GM18511 (cell line): ENCODE data around the gene ESAM.
A peak's percentile ranks its signal among the peaks of the same experiment; 100 is the strongest.

Experiments used
- ATAC-seq: cut with Tn5 transposase; IDR thresholded peaks from one replicate; pipeline ENCODE4 v1.9.1; 2021; ENCODE audit warnings: mild to moderate bottlenecking, moderate library complexity; ENCODE audit not compliant: unreplicated experiment

The ESAM gene

DNA sequence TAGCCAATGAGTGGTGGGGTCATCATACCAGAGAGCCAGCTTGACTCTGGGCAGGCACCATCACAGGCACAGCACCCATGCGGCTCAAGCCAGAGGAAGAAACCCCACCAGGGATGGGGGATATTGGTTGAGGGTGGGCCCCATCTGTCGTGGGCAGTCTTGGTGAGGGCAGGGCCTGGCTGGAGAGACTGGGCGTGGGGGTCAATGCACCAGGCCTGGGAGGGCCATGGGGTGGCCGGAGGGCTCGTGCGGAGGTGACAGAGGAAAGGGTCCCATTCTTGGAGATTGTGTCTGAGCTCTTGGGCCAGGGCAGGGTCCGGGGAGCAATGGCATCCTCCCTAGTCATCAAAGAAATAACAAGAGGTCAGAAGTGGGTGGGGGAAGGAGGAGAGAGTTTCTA lies 8.5 kb downstream of the ESAM start:
- no peak for ATAC-seq

DNA sequence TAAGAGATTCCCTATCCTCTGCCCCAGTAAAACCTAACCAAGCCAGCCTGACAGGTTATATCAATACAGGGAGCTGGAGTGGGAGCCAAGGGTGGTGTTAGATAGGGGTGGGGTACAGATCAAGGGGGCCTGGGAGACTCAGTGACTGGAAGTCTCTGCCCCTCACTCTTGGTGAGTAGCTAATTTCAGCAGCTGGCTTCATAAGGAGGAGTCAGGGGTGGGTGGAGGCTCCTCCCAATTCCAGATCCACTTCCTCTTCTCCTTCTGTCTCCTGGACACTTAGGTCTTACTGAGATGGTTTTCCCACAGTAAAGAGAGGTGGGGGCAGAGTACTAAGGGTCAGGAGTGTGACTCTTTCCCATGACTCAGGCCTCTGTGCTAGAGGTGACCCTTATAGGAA lies 8.9 kb downstream of the ESAM start:
- ATAC-seq = no peak

DNA sequence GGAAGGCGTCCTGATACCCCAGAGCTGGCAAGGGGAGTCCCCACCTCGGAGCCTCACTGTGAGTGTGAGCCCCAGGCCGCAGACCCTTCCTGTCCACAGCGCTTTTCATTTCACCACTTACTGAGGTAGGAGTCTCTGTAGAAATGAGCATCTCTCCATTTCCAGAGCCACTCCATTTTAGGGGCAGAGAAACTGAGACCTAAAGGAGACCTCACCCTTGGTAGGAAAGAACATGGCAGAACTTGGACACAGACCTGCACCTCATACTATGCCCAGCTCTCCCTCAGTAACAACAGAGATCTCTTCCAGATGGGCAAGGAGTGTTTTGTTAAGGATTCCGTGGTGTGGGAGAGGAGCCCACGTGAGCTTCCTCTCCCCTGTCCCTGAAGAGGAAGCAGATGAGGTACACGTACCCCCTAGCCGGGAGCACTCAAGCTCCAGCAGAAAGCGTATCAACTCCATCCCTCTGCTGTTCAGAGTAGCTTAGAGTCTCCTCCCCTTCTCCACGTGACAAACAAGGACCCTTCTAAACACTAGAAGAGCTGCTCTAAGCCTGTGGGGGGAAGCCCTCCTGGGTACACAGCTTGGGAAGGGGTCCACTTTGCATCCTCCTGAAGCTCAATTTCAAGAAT lies 9.5 kb downstream of the ESAM start:
- no peak for ATAC-seq

DNA sequence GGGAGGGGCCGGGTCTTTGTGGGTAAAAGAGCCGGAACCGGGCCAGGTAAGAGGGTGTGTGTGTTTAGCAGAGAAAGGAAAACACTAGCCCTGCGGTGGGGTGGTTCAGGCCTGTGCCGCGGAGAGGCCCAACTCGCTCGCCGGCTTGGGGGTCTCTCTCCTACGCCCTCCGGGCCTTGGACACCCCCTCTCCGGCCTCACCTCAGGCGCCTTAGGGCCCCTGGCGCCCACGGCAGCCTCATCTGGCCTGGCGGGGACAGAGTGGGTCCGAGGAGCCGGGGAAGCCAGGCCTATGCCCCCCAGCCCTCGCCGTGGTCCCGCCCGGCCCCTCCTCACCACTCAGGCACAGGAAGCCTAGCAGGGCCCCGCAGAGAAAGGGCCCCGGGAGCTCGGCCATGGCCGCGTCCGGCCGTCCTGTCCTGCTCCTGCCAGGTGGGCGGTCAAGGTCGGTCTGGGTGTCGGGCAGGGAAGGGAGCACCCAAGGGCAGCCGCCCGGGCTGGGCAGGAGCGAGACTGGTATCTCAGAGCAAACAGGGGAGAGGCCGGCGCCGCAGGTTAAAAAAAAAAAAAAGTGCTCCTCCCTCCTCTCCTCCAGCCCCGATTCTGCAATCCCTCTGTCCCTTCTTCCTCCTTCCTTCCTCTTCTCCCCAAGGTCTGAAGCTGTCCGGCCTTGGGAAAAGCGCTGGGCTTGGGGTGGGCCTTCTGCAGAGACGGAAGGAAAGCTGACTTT lies 10.2 kb downstream of the ESAM start, which contains the start of gene VSIG2:
TSS of gene VSIG2 (minus strand) at position 515 of the 730 bp plus-strand sequence. CDS start at position 397, 118 bp downstream.
- ATAC-seq = no peak

DNA sequence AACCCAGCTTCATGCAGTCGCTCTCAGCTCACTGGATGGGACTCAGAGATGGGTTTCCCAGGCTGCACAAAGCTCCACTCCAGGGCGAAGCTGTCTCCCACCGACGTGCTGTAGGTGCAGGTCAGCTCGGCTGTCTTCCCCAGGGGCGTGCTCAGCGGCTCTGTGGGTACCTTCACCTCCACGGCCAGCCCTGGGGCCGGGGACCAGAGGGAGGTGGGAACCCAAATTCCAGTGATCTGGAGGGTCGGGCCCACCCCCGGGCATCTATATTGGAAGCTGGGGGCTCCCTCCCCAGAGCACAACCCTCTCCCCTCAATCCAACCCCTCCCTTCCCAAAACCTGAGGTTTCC lies 10.7 kb downstream of the ESAM start:
- no peak for ATAC-seq

DNA sequence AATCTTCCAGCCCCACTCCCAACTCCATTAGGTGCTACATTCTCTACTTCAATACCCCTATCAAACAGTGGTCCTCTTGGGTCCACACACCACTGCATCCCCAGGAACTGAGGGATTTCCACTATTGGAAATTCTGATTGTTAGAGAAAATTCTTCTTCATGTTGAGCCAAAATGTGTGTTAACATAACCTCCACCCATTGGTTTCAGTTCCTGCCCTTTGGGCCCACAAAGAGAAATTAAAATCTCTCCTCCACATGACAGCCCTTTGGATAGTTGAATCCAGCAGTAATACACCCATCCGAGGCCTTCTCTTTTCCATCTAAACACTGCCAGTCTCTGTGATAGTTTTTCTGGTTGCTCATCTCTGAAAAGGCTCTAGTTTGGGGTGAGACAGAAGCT lies 12.2 kb downstream of the ESAM start:
- no peak for ATAC-seq

DNA sequence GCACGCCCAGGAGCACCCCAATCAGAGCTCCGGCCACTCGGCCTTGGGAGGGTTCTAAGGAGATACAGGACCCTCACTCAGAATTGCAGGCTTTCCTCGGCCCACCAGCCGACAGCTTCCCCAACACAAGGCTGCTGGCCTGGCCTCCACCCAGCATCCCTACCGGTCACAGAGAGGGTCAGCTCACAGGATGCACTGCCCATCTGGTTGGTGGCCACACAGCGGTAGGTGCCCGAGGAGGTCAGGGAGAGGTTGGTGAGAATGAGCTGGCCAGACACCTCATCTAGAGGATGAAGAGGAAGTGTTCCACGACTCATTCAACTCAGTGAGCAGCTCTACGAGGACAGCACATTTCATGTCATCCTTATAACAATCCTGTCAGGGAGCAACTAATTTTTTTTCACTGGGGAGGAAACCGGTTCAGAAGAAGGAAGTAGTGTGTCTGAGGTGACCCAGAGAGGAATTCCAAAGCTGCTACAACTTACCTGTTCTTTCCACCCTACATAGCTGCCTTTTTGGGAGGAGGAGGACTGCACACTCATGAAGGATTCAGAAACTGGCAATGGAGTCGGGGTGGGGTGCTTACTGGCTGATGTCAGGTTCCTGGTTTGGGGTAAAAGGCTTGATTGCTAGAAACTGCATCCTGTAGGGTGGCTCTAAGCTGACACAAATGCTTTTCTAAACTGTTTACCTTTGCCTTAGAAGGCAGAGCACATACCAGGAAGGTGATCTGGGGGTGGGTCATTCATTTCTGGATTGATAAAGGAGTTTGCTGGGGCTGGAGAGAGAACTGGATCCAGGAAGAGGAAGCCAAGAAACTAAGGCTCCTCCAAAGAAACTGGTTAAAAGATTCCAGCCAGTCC lies 13.4 kb downstream of the ESAM start:
- no peak for ATAC-seq

DNA sequence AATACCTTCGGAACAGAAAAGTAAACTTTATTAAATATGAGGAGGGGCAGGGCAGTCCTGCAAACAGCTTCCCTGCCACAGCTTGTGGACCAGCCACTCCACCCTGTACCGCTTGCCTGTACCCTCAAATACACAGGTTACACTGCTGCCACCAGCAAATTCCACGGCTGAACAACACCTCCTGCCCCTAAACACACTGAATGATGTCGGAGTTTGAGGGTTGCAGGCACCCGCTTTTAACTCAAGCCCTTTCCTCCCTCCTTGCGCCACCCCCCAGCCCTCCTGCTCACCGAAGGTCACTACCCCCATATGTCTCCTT lies 14.0 kb downstream of the ESAM start:
- no peak for ATAC-seq

DNA sequence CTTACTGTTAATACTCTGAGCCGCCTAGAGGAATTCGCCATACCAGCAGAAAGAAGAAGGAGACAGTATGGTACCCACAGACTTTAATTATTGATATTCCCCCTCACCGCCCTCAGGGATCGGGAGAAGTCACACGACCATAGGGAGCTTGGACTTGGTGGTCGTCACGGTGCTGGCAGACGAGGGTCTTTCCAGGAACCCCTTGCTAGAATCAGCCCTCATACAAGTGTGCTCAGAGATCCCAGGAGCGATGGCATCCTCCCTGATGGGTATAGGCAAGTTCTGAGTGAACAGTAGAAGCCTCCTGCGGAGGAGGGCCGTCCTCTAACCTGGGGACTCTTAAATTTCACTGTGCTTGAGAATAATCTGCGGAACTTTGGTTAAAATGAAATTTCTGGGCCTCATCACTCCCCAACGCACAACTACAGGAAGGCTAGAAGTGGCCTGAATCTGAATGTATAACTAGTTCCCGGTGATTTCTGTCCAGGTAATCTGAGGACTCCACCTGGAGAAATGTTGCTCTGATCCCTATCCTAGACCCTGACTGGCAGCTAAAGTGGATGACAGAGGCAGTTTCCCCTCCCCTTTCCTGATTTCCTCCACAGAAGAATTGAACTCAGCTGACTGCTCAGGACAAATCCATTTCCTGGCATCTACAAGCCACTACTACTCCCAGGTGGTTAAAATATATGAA lies 14.5 kb downstream of the ESAM start:
- ATAC-seq = no peak

DNA sequence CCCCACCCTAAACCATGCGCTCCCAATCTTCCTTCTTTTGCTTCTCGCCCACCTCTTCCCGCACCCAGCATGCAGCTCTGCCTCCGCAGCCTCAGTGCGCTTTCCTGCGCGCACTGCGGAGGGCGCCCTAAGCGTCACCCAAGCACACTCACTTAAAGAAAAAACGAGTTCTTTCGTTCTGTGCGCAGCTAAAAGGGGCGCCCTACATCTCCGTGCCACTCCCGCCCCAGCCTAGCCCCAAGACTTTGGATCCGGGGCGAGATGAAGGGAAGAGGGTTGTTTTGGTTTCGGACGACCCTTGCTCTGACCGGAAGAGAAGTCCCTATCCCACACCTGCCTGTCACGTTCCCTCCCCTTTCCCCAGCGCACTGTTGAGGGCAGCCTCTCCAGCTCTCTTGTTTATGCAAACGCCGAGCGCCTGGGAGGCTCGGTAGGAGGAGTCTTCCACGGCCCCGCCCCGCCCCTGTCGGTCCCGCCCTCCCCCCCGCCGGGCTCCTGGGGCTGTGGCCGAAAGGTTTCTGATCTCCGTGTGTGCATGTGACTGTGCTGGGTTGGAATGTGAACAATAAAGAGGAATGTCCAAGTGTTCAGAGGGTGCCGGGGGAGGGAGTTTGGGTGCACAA lies 15.4 kb downstream of the ESAM start:
- peak; percentile 93 for ATAC-seq

DNA sequence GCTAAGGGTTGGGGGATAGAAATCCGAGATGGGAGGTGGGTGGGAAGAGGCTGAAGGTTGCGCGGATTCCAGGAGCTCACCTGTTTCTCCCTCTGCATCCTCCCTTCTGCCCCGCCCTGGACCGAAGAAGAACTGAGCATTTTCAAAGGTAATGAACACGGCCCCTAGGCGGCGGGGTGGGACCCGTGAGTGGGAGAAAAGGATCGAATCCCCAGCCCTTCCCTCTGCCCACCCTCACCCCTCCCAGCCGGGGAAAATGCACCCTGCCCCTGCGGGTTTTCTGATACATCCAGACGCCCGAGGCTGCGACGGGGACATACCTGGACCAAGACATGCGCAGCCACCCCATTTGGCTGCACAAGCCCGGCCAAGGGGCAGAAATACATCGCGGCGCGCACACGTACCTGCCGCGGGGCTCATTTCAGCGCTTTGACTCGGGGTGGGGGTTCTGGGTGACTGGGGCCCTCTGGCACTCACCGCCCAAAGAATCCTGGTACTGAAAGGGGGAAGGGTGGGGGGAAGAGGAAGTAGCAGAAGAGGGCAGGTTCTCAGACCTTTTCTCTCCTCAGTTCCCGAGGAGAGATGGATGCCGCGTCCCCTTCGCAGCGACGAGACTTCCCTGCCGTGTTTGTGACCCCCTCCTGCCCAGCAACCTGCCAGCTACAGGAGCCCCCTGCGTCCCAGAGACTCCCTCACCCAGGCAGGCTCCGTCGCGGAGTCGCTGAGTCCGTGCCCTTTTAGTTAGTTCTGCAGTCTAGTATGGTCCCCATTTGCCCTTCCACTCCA lies 16.1 kb downstream of the ESAM start:
- ATAC-seq = peak; percentile 35

DNA sequence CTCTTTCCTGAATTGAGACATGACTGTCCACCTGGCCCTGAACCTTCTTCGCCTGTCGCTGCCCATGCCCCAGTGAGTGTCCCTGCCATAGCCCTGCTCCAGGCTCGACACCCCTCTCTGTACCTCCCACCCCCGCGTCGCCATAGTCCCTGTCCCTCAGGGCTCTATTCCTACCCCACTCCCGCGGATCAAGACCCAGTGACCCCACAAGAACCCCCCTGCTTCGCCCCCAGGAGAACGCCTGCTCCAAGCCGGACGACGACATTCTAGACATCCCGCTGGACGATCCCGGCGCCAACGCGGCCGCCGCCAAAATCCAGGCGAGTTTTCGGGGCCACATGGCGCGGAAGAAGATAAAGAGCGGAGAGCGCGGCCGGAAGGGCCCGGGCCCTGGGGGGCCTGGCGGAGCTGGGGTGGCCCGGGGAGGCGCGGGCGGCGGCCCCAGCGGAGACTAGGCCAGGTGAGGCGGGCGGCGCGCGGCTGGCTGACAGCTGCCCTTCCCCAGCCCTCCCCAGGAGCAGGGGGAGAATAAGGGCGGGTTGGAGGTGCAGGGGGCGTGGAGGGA lies 16.7 kb downstream of the ESAM start:
- ATAC-seq = no peak

DNA sequence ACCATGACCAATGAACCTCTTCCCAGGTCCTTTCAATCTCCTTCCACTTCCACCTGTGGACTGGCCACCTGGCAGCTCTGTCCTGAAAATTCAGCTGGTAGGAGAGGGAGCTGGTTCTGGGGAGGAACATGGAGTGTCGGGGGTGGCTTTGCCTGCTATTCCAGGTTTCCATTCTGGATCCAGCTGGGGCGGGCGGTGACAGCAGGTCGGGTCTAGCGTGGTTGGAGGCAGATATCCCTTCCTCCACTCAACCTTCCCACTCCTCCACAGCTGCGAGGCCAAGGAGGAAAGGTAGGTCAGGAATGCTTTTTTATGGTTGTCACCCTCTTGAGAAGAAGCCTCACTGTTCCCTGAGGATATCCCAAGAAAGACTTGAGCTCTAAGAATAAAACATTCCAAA lies 19.0 kb downstream of the ESAM start:
- ATAC-seq = no peak

DNA sequence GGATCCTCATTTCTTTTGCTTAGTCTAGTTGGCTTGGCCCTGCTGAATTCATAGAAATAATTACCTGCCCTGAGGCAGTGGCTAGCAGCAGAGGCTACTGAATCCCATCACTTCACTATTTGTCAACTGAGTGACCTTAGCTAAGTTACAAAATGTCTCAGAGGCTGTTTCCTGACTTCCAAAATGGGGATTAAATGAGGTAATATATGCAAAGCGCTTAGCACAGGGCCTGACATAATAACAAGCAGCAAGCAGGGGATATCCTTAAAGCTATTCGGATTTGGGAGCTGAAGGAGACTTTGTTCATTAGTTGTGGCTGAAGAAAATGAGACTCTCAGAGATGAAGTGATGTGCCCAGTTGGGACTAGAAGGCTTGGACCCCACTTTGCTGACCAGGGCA lies 19.5 kb downstream of the ESAM start:
- ATAC-seq = no peak

DNA sequence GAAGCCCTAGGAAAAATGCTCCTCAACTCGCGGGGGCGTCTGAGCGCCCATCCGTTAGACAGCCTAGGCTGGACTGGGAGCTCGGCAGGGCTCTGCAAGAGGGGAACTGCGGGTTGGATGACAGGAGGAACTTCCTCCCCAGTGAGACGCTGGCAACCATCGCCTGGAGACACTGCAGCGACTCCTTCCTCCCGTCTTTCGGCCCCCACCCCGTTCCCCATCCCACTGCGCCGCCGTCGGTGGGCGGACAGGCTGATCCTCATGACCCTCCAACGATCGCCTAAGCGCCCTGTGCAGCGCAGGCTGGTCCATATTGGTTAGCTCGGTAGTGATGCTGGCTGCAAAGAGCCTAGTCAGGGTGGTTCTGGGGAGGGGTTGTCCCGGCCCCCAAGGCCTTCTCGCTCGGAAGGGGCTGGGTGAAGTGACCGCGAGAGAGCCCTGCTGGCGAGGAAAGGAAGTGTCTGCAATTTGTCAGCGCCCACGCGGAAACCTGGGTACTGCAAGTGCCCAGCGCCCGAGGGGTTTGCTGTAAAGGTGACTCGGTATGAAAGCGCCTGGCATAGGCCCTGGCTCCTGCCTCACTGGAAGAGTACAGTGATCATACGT lies 21.7 kb downstream of the ESAM start:
- peak; percentile 53 for ATAC-seq

DNA sequence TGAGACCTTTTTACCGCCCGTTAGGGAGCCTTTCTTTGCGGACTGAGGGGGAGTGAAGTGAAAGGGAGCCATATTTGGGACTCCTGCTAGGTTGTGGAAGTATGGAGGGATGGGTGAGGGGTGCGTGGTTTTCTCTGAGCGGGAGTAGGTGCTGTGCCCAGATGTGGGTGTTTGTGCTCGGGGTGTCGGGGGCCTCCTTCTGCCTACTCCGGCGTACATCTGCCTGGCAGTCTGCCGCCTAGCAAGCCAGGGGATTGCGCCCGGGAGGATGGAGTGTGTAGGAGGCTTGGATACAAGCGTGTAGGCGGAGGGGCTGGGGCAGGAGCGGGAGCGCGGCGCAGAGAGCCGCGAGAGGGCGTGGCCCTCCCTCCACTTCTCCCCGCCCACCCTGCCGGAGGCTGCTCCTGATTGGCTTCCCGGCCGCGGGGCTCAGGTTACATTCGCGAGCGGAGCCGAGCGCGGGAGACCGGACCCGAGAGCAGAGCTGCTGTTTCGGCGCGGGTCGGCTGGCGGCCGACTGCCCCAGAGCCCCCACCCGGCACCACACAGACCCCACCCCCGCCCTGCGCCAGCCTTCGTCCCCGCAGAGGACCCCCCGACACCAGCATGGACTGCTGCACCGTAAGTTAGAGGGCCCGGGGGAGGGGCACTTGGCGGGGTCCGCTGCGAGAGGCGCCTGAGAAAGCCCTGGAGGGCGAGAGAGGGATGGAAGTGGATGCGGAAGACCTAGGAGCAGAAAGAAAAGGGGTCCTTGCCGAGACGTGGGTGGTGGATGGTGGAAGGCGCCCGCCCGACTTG lies 22.4 kb downstream of the ESAM start, which contains the start of gene NRGN:
TSS of gene NRGN (plus strand) at position 464 of the 798 bp plus-strand sequence. CDS start at position 607, 143 bp downstream.
- ATAC-seq = peak; percentile 98

DNA sequence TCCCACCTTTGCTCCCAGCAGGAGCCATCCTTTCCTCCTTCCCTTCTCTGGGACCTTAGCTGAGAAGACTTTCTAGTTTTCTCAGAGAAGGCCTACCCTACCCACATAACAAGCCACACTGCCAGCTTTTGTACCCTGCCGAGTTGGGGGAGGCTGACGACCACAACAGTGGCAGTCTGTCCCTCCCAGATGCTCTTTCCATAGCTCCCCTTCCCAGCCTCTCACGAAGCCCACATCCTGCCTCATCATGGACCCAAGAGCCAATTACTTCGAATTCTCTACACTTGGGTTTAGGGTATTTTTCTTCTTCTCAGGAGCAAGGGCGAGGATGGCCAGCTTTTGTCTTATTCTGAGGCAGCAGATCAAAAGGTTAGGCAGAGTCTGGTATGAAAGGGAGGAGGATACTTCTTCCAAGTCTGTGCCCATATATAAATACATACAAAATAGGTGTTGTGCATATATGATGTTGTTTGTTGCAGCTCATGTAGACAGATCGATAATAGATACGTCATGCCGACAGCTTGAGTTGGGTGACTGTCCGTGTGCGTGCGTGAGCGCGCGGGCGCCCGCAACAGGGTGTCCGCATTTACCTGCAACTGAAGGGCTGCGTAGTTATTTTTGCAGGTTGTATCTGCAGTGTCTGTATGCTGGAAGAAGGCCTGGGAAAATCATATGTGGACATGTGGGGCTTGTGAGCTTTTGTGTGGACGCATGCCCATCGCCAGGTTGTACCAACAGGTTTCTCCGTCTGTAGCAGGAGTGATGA lies 23.2 kb downstream of the ESAM start:
- no peak for ATAC-seq
